GM18858 (cell line): Measurements from ENCODE around the gene ARMC3.
"Not testable (repeated sequence)": the region's sequence is repeated elsewhere in the genome, so short reads cannot be mapped to it uniquely, and the experiment has no call there.

Experiments
- ATAC-seq: cut with Tn5 transposase; IDR thresholded peaks from one replicate; pipeline ENCODE4 v1.9.1; 2021; ENCODE audit not compliant: unreplicated experiment

ARMC3 gene

DNA sequence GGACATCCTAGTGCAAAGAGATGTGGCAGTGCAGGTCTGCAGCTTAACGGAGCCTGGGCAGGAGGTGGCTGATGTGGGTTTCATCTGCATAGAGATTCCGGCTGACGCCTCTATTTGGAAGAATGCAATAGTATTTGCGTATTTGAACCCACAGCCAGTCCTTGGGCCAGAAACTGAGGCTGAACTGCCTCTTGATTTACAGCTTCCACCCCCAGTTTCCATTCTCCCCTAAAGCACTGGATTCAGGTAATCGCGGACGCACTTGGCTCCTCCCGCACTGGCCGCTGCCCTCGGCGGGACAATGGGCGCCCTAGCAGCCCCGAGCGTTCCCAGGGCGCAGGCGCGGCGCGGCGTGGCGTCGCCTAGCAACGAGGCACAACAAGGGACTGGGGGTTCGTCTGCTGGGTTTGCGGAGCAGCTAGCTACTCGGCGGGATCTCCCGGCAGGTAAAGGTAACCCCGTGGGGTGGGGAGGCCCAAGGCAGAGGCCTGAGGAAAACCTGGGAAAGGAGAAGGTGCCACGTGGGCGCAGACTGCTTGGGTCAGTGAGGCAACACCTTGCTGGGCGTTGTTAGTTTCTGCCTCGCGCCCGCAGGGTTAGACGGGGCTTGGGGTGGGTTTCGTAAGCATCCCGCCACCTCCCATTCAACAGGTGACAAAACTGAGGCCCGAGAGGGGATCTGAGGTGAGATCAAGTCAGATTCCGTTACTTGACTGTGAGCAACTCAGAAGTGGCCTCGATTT is at the start of gene ARMC3:
Gene ARMC3 (plus strand): TSS at position 393 of the 743 bp plus-strand sequence. CDS start 3,944 bp downstream, outside the sequence.
- peak; percentile 72 for ATAC-seq

GRCh38 chr10:22891797-22892196 is 36.1 kb upstream of the ARMC3 start:
- ATAC-seq, result no peak

DNA sequence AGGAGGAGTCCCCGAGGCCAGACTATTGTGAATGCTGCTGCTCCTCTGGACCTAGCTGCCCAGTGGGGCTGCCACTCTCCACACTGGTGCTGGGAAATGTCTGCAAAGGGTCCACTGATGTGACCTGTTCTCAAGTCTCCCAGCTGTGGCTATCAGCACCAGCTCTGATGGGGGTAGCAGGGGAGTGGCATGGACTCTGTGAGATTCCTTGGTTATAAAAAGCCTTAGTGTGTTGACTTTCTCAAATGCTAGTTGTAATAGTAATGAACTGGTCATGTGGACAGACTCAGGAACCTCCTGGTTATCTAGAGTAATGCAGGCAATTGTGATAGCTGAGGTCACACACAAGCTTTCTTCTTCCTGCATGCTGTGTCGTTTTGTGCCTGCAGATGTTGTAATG is 34.1 kb upstream of the ARMC3 start:
- ATAC-seq, result no peak

GRCh38 chr10:22894714-22895113 is 33.1 kb upstream of the ARMC3 start:
- ATAC-seq, result no peak

- ATAC-seq, result no peak
These were observed 32.6 kb upstream of the ARMC3 start for GRCh38 chr10:22895252-22895651.

- no peak for ATAC-seq
These were observed 30.5 kb upstream of the ARMC3 start for GRCh38 chr10:22897371-22897770.

- ATAC-seq, result no peak
These were observed 28.5 kb upstream of the ARMC3 start for GRCh38 chr10:22899307-22899706.

DNA sequence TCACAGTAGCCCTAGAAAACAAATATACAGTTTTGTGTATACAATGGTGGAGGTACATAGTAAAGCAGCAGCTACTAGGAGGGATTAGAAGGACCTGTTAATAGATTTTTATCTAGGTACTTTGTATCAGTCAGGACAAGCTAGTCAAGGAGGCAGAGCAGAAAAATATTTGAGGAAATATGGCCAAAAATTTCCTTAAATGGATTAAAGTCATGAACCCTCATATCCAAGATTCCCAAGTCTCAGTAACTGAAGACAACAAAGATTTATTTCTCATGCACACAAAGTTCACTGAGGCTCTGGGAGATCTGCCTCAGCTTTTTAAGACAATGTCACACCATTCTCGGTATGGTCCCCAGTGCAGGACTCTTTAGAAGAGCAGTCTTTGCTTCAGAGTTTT is 28.1 kb upstream of the ARMC3 start:
- no peak for ATAC-seq

DNA sequence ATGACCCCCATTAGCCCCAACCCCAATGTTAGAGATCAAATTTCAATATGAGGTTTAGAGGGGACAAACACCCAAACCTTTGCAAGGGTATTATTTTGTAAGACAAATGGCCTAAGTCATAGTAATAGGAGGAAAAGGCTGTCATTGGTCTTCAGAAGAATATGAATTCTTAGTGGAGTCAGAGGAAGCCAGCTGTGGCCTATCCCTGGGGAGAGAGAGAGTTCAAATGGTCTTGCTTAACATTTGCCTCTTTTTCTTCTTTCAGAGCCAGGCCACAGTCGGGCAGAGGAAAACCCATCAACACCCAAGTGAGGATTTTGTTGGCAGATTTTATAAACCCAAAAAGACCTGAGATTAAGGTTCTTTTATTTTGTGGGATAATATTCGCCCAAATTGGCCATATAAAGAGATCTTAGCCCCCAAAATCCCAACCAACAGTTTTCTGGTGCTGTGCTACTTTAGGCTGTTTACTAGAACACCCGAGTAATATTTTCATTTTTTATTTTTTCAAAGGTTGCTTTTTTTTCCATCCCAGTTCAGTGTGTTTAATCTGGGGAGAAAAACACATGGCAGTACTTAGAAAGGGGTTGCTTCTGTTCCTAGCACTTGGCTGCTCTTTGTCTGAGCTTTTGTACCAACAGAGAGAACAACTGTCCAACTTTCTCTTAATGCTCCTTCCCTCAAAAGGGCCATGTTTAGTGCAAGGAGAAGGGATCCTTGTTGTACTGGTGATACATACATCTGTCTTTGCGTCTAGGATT is 26.8 kb upstream of the ARMC3 start:
- no peak for ATAC-seq

DNA sequence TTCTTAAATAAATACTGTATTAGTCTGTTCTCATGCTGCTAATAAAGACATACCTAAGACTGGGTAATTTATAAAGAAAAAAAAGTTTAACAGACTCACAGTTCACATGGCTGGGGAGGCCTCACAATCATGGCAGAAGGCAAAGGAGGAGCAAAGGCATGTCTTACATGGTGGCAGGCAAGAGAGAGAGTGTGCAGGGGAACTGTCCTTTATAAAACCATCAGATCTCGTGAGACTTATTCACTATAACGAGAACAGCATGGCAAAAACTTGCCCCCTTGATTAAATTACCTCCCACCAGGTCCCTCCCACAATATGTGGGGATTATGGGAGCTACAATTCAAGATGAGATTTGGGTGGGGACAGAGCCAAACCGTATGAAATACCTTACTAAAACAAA is 25.7 kb upstream of the ARMC3 start:
- not testable (repeated sequence) for ATAC-seq

GRCh38 chr10:22903694-22904093 is 24.2 kb upstream of the ARMC3 start:
- no peak for ATAC-seq

GRCh38 chr10:22906767-22907166 is 21.1 kb upstream of the ARMC3 start:
- ATAC-seq, result no peak

- ATAC-seq, result no peak
These were observed 19.0 kb upstream of the ARMC3 start for GRCh38 chr10:22908837-22909236.

GRCh38 chr10:22909673-22910072 is 18.2 kb upstream of the ARMC3 start:
- not testable (repeated sequence) for ATAC-seq

GRCh38 chr10:22911067-22911466 is 16.8 kb upstream of the ARMC3 start:
- no peak for ATAC-seq

DNA sequence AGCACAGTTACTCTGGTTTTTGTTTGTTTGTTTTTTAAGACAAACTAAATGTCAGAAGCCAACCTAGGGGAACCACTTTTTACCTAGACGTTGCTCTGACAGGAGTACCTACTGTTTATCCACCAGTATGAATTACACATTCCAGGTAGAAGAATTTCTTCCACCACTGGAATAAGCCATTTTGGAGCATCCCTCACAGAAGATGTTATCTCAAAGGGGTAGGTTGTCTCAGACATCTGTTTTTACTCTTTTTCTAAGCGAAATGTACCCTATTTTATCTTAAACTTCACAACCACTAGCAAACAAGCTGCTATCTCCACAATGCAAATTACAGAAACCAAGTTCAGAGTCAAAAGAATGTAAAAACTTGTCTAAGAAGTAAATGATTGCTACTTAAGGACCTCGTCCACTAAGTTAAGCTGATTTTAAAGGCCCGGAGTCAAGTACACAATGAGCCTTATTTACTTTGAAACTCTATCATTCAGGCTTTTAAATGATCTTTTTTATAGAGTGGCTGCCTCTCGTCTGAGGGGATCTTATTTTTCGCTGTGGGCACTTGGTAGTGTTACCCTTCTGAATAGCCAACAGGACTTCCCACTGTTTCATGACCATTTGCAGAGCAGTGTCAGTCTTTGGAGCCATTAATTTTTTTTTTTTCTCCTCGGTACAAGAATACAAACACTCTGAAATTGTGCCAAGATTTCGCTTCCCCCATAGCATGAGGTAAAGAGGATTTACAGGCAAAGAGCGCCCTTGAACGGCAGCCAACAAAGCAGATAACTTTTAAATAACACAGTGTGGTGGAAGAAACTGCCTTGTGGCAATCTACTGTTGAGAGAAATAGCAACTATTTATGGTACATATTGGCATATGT is 15.7 kb upstream of the ARMC3 start:
- no peak for ATAC-seq

DNA sequence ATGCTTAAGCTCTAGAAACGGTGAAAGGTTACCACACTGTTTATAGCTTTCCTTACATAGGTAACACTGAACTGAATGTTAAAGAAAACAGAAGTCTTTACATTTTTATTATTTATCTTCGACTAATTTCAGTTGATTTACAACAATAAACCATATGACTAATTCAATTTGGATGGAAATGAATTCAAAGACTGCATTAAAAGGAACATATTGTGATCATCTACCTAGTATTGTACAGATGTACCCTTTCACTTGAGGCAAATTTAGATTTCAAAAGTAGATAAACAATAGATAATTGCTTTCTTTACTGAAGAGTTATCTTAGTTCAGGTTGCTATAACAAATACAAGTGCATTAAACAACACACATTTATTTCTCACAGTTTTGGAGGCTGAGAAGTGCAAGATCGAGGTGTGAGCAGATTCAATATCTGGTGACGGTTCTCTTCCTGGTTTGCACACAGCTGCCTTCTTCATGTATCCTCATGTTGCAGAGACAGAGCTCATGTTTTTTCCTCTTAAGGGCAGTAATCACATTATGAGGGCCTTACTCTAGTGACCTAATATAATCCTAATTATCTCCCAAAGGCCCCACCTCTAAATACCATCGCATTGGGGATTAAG is 15.0 kb upstream of the ARMC3 start:
- no peak for ATAC-seq

DNA sequence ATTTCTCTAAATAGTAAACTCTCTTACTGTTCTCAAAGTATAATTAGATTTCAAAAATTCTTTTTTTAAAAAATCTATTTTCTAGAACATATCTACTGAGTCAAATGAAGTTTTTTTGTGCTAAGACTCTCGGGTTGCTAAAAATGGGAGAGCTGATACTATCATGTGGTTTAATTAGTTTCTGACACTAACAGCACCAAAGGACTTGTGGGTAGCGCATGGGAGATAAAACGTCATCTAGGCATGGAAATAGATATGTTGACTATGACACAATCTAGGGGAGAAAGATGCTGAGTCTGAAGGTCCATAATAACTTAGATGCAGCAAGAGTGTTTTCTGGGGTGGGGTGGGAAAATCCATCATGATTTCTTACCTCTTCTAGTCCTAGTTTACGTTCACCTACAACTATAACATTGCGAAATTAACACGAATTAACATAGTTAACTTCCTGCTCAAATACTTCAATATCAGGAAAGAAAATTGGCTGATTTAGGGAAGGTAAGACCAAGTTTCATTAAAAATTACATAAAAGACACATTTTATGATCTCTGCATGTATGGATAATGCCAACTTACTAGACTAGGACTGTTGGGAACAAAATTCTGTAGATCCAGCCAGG is 14.3 kb upstream of the ARMC3 start:
- ATAC-seq, result no peak

GRCh38 chr10:22915314-22915713 is 12.5 kb upstream of the ARMC3 start:
- ATAC-seq, result no peak

GRCh38 chr10:22925088-22925487 is 2.8 kb upstream of the ARMC3 start:
- no peak for ATAC-seq

- ATAC-seq, result no peak
These were observed 687 bp upstream of the ARMC3 start for GRCh38 chr10:22927166-22927565.
